ENCODE results near the gene CDC34.

DNA sequence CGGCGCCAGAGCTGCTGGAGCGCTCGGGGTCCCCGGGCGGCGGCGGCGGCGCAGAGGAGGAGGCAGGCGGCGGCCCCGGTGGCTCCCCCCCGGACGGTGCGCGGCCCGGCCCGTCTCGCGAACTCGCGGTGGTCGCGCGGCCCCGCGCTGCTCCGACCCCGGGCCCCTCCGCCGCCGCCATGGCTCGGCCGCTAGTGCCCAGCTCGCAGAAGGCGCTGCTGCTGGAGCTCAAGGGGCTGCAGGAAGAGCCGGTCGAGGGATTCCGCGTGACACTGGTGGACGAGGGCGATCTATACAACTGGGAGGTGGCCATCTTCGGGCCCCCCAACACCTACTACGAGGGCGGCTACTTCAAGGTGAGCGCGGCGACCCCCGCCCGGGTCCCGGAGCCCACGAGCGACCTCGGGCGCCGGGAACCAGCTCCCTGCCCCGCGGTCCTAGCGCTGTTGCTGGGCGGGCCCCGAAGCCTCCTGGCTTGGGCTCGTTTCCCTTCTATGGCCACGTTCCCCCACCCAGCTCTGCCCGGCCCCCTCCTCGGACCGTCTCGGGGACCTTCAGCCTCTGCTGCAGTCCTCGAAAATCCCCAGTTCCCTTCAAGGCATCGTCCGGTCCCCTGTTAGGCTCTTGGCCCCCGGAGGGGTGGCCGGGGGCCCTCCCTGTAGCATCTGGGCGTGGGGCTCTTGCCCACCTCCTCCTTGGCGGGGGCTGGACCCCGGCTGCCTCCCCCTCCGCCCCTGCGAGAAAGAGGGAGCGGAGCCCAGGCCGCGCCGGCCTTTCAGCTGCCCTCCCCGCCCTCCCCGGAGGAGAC, at the start of gene CDC34:
- TF ChIP-seq SIN3A (IDR thresholded peaks at IDR 0.05; ENCODE audit: low read depth) (no peak), POLR2A (IDR thresholded peaks at IDR 0.05; ENCODE audit: borderline replicate concordance, extremely low read depth, insufficient read depth, insufficient read length) (no peak), CTCF (IDR thresholded peaks at IDR 0.05 in 2 of 3, conservative IDR thresholded peaks at IDR 0.05 in 1 of 3; ENCODE audit: borderline replicate concordance in 1 of 3, insufficient read depth in 1 of 3, low read depth in 2 of 3, low read length in 2 of 3) (no peak), RAD21 (IDR thresholded peaks at IDR 0.05; ENCODE audit: low read depth) (no peak), EZH2 (IDR thresholded peaks at IDR 0.05) (no peak), MAX (IDR thresholded peaks at IDR 0.05) (no peak)
- TF ChIP-seq, protein P1, sequence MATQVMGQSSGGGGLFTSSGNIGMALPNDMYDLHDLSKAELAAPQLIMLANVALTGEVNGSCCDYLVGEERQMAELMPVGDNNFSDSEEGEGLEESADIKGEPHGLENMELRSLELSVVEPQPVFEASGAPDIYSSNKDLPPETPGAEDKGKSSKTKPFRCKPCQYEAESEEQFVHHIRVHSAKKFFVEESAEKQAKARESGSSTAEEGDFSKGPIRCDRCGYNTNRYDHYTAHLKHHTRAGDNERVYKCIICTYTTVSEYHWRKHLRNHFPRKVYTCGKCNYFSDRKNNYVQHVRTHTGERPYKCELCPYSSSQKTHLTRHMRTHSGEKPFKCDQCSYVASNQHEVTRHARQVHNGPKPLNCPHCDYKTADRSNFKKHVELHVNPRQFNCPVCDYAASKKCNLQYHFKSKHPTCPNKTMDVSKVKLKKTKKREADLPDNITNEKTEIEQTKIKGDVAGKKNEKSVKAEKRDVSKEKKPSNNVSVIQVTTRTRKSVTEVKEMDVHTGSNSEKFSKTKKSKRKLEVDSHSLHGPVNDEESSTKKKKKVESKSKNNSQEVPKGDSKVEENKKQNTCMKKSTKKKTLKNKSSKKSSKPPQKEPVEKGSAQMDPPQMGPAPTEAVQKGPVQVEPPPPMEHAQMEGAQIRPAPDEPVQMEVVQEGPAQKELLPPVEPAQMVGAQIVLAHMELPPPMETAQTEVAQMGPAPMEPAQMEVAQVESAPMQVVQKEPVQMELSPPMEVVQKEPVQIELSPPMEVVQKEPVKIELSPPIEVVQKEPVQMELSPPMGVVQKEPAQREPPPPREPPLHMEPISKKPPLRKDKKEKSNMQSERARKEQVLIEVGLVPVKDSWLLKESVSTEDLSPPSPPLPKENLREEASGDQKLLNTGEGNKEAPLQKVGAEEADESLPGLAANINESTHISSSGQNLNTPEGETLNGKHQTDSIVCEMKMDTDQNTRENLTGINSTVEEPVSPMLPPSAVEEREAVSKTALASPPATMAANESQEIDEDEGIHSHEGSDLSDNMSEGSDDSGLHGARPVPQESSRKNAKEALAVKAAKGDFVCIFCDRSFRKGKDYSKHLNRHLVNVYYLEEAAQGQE (IDR thresholded peaks at IDR 0.05; ENCODE audit: low read depth): no peak
